Islet of Langerhans (tissue), 1 donor: Measurements from ENCODE around the gene AHCYL1.

Source experiments
- FAIRE-seq: peaks from one replicate; lab custom pipeline; 2011; peaks lifted over from hg19 to GRCh38; lab: Jason Lieb, UNC

Gene AHCYL1

DNA sequence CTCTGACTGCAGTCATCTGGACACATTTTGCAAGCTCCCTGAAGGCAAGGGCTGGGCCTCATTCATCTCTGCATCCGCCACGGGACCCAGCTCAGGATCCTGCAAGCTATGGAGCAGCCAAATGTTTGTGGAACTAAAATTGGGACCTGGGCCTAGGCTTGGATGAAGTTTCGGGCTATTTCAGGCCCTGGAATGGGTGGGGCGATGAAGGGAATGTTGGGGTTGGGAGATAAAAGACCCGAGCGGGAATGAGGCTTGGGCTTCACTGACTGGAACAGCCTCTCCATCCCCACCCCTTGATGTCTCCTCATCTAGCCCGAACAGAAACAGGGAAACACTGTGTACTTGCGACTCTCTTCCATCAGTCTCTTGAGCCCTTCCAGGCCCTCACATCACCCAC is 7.3 kb upstream of the AHCYL1 start:
- no peak for FAIRE-seq

DNA sequence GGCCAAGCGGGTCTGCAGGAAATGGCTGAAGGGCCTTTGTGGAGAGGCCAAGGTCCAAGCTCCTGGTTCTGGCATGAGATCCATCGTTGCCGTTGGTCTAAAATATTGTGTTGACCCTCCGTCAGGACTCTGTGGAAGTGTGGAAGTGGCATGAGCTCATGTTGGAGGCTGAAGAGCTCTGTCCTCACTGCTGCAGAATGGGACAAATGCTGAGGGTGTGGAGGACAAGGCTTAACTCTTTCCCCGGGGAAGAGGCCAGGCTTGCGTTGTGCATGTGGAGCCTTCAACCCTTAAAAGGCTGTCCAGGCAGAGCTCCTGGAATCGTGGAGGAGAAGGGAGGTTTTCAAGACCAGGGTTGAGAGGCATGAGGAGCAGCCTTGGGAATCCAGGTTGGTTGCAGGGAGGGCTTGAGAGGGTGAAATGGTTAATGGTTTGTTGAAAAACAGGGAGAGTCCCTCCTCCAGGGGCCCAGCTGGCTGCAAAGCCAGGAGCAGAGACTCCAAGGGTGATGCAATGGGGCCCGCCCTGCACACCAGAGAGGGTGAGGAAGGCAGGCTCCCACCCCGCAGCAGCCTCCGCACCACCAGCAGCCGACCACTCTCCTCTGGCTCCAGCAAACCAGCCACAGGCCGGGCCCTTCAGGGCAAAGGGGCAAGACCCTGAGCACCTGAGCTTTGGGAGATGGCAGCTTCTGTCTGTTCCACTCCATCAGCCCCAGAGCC is 6.7 kb upstream of the AHCYL1 start:
- no peak for FAIRE-seq

DNA sequence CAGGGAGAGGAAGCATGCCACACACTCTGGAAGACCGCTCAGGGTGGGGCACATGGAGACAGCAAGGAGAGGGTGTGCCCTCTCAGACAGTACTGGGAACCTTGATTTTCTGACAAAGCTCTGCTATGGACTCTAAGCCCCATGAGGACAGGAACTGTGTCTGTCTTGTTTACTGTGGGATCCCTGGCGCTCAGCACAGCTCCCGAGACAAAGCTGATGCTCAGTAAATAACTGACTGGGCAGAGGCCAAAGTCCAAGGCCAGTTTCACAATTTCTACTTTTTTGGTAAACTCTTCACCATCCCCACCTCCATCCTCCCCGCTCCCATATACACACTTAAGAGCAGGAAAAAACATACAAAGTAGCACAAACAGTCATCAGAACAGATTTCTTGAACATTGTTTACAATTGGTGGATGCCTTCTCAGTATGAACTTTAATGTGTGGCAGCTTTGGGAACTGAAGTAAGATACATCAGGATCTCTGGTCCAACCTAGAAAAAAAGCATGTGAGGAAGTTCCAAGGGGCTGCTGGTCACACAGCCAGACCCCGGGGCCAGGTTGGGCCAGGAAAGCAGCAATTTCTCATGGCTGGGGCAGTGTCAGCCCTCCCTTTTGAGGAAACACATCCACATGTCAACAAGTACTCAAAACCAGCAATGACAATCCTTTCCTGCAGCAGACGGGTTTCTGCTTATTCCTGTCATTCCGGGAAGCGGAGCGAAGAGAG is 5.6 kb upstream of the AHCYL1 start:
- no peak for FAIRE-seq

DNA sequence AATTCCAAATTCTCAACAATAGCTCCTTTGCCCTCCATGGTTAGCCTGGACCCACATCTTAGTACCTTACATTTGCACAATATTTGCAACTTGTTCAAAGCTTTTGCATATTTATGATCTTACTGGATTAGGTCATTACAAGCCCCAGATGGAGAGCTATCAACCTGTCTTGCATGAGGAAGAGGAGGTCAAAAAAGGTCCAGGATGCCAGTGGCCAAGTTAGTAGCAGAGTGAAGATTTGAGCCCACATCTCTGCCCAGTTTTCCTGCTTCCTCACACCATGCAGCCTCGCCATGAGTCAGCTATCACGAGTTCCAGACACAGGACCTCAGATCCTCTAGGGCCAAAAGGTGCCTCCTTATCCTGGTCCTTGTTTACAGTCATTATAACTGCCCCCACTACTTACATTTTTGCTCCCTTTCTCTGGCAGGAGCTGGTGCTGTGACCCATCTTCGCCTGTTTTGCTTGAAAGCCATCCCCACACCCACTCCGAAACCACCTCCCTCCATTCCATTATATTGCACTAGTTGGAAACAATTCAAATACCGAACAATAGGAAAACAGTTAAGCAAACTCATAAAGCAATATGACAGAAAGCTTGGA is 5.0 kb upstream of the AHCYL1 start:
- no peak for FAIRE-seq

DNA sequence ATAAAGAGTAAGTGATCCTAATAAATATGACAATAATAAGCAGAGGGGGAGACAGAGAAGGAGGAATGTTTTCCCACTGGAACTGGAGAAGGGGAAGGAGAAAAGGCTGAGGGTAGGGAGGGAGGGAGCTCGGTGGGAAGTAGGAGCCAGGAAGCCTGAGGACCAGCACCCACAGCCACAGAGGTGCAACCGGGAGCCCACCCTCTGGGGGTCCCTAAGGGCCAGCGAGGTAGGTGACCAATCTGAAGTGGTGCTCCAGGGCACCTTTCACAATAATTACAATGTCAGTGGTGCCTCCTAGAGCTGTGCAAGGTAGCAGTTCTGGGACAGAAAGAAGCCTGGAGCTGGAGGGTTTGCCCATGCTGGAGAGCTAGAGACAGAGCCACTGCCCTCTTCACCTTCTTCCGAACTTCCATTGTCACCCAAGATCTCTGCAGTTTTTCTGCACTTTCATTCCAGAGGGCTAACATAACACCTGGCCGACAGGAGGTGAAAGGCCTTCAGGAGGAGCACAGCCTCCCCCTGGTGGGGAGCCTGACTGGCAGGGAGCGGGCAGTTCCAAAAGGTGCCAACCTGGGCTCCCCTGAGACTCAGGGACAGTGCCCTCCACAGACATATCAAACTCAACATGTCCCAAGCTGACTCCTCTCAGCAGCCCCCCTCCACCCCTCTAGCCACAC is 4.1 kb upstream of the AHCYL1 start:
- no peak for FAIRE-seq

DNA sequence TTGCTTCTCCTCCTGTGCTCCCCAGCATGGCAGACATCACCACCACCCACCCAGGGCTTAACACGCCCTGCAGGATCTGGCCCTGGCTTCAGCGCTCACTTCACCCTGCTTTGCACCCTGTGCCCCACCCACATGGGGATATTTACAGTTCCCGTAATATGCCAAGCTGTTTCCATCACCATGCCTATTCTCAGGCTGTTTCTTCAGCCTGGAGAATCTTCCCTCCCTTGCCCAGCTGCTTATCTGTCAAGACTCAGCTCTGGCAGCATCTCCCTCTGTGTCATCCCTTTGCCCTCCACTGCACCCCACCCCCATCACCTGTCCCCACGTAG is 3.6 kb upstream of the AHCYL1 start:
- FAIRE-seq, result no peak

DNA sequence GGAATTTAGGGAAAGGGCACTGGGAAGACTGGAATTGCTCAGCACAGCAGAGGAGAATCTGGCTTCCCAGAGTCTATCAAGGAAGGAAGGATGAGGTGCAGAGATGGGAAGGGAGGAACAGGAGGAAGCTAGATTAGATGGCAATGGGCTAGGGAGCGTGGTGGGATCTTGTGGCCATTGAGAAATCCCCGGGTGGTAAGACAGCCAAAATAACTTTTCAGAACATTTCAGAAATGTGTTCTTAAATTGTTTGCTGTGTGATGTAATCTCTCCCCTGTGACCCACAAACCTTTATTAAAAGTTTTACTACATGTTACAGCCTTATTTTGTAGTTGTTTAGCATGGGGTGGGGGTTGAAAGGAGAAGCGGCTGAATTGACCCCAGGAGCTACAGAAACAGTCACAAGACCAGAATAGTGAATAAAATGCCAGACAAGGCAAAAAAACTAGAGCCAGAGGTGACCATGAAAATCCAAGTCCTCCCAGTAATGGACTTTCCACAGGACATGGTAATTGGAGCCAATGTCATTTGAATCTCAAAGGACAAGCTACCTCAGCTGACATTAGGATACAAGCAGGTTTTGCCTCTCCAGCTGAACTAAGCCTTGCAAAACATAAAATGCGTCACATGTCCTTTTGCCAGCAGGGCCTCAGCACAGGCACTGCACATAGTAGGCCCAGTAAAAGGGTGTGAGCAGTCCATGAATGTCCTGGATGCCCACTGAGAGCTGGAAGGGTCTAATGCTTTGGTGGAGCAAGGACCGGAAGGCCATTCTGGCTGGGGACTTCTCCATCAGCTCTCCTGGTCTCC is 980 bp upstream of the AHCYL1 start:
- no peak for FAIRE-seq

DNA sequence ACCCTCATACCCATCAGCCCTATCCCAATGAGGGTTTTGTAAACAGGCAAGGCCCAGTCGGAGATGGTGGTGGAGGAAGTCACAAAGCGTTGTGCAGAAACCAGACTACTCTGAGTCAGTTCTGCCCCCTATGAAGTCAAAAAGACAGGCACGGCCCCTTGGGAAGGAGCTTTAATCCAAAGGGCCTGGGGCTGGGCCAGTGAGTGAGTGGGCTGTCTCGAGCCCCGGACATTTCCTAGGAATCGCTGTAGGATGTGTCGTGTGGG is 442 bp upstream of the AHCYL1 start:
- FAIRE-seq, result no peak

DNA sequence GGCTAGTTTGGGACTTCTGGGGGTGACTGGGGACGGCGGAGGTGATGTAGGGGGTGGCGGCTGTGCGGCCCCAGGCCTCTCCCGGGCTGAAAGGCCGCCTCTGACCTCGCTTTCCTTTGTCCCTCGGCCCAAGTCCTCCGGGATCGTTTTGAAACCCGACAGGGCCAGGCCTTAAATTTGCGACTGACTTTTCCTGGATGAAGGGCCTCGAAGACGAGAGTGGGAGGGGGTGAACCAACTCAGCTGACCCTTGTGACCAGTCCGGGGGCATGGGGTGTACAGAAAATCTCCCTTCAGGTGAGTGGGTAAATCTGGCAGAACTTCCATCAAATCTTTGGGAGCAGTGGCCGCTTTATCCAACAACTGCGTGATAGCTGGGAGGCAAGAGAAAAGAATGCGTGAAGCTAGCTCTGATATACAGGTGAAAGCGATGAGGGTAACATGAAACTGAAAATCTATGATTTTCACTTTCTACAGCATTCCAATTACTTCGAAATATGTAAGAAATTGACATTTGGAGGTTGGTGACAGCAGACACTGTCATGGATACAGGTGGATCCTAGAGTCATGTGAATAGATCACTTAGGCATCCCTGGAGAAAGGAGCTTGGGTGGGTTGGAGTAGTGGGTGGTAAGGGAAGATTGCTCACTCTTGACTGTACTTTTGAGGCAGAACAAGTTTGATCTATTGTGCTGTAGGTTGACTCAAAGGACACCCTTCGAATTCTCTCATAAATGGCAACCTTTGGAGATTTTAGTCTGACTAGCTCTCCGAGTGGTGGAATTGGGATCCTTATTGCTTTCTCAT is 885 bp downstream of the AHCYL1 start:
- FAIRE-seq, result no peak

DNA sequence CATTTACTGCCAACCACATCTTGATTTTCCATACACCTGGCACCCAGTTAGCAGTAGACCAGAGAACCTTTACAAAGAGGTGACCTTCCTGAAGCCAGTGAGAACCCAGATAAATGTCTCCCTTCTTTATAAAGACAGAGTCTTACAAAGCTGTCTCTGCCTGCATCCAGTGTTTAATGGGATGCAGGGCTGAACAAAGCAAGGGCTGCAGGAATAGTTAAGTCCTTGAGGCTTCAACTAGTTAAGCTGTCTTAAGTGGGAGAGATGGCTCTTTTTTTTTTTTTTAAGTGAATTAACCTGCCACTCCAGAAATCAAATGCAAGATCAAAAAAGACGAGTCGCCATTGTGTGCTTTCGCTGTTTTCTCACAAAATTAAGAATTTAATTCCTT is 1.5 kb downstream of the AHCYL1 start:
- no peak for FAIRE-seq

DNA sequence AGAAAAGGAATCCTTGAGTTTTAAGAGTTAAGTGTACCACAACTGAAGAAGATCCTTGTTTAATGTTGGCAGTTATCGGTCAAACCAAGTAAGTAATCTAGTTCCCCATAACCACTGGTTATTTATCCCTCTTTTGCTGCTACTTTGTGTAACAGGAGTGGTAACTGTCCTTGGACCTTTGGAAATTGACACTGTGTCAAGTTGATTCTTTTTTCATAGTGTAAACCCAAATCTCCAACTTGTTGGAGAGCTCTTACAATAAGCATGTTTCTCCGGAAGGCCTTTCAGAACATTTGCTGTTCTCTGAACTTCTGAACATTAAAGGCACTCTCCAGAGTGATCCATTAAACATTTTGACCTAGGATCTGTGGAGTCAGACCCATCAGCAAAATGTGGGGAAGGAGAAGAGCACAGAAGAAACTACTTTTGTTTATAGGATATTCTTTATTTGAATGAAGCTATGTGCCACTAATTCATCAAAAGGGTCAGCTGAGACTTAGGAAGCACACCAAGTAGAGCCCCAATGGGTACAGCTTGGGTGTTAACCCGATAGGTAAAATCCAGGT is 3.9 kb downstream of the AHCYL1 start:
- no peak for FAIRE-seq

DNA sequence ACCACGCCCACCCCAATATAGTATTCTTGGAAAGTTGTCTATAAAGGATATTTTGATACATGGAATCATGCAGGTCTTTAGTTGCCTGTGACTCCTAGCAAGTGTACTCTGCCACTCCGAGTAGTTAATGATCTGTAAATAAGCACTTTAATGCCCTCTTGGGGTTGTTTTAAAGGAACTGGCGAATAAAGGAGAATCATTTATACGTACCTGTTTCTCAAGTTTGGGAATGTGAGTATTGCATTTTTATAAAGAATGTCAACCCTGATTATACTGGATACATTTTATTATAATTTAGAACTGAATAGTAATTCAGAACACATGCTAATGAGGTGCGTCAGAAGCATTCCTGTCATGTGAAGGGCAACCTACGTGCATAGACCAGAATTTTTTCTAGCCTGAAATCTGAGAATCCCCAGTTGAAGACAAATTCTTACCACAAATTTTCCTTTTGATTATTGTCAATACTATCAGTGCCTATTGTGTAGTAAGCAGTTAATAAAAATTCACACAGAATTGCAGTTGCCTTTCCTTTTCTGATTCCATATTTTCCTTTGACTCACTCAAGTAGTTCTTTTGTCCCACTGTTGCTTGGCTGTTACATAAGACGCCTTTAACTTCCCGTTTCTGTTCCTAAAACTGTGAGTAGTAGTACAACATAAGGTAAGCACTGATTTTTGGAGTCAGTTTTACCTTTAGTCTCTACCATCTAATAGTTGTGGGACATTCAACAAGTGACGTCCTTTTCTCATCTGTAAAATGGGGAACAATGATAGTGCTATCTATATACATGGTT is 5.1 kb downstream of the AHCYL1 start:
- no peak for FAIRE-seq

DNA sequence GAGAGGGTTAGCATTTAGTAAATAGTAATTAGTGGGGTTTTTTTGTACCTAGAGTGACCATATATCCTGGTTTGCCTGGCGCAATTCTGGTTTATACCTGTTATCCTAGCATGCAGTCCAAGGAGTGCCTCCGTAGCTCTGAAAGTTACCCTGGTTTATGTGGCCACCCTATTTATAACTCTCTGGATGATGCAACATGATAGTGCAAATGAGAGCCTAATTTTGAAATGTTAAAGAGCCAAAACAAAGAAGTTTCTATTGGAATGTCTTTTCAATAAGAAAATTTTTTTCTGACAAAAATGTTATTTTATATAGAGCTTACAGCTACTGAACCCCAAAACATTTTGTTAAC is 5.7 kb downstream of the AHCYL1 start:
- FAIRE-seq, result no peak

DNA sequence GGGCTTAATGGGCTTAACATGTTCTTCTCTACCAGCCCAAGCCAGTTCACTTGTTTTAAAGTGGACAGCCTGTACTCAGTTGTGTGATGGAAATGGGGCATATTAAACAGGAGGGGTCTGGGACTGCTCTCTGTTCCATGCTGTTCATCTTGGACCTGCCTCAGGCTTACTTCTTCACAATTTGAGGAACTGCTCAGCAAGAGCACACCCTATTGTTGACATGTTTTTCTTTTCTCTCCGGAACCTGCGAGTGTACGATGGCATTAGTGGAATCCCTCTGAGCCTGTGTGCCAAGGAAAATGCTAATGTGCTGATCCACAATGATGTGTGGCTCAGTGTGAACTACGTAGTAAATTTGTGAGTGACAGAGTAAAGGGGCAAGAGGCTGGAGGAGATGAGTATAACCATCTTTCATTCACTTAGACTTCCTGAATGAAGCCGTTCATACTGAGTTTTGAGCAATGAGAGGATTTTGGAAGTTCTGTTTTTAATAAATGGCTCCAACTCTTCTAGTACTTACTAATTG is 6.9 kb downstream of the AHCYL1 start:
- FAIRE-seq, result no peak

DNA sequence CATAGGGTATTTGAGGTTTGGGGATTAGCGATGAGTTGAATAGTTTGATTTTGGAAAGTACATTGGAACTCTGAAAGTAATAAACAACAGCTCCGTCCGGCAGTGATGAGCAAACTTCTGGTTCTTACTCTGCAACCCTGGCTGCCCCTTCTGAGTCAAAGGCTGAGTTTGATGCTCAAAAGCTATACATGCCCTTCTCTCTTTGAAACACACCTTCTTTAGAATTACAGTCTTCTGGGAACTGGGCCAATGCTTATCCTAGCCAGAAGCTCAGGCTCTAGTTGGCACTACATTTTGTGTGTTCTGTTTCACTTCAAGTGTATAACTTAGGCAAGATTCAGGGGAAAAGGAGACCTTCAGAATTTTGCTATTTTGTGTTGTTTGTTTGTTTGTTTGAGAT is 9.3 kb downstream of the AHCYL1 start:
- FAIRE-seq, result no peak

DNA sequence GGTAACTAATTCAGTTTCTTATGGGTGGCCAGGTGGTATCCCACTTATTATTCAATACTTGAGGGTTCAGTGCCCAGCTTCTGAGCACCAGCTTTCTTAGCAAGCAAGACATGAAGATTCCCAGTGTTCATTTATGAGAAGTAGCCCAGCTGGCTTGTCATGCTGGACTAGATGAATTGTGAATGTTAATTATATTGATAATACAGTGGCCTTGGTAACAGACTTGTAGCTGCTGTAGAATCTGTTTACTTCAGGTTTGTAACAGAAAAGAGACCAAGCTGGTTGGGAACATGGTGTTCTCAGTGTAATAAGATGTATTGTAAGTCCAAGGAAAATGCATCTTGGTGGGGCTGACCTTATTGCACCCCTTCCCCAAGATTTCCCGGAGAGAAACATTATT is 10.1 kb downstream of the AHCYL1 start:
- FAIRE-seq, result no peak

DNA sequence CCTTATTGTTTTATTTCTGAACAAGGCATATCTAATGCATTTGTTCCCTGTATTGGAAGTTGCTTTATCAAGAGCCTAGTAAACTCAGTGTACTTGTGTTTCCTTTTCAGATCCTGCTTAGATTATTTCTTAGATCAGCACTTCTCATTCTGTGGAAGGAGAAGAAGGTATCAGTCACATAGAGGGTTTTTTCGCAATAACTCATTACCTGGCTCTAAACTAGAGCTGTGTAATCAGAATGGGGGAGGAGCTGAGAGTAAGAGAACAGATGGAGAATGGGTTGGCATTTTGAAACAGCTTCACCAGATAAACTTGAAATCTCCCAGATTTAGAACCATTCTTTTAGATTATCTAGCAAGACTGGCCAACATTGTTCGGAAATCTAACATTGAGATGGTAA is 11.0 kb downstream of the AHCYL1 start:
- no peak for FAIRE-seq

DNA sequence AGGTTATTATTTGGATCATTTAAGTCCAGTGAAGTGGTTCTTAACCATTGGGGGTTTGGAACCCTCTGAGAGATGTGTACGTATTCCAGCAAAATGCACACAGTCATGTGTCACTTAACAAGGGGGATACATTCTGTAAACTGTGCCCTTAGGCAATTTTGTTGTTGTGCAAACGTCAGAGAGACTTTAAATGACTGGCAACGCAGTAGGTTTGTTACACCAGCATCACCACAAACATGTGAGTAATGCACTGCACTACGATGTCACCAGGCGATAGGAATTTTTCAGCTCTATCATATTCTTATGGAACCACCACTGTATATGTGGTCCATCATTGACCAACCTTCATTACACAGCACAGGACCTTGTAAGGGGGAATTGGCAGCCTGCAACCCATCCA is 11.9 kb downstream of the AHCYL1 start:
- no peak for FAIRE-seq

DNA sequence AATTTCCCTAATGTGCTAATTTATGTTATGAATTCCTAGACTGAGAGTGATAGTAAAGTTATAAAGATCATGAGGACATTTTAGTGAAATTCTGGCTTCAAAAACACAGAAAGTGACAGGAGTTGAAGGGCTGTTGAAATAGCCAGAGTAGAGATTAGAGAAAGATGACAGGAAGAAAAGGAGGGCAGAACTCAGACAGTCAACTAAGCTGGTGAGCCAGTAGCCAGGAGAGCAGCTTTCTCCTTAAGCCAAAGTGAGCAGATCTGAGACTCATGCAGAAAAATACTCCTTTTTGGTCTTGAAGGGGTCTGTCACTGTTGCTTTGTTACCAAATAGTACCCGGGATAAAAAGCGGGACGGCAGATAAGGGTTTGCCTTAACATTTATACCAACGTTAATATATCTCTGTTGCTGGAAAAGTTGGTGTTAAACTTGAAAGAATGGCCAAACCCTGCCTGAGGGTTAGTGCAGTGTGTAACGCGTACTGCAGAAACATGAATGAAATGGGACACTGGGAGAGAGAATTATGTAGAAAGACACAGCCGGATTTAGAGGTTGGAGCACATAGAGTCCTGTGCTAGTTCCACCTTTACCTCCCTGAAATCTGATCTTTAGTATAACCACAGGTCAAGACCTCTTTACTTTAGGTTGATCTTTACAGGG is 12.8 kb downstream of the AHCYL1 start:
- no peak for FAIRE-seq

DNA sequence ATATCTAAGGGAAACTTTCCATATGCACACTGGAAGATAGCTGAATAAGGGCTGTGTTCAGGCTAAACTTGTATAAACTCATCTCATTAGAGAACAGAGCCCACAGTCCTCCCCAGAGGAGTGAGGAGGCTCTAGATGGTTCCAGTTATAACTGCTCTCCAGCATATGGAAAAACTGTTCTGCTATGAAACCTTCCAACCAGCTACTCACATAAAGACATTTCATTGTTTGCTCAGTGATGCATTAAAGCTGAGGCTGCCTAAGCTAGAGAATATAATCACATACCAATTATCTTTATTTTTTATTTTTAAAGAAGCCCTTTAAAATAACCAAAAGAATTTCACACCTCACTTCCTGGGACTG is 13.3 kb downstream of the AHCYL1 start:
- no peak for FAIRE-seq
